ENCODE results near the gene DOK7.

- TF ChIP-seq CTCF (IDR thresholded peaks at IDR 0.05) (no peak), POLR2AphosphoS5 (IDR thresholded peaks at IDR 0.05) (no peak), POLR2A (IDR thresholded peaks at IDR 0.05) (no peak)
These were observed 51.2 kb downstream of the DOK7 start for GRCh38 chr4:3514221-3514780.
